ENCODE results near the gene POLD3.

The POLD3 gene

GRCh38 chr11:74676596-74676995, 84.2 kb downstream of the POLD3 start:
- DNase-seq: no peak

DNA sequence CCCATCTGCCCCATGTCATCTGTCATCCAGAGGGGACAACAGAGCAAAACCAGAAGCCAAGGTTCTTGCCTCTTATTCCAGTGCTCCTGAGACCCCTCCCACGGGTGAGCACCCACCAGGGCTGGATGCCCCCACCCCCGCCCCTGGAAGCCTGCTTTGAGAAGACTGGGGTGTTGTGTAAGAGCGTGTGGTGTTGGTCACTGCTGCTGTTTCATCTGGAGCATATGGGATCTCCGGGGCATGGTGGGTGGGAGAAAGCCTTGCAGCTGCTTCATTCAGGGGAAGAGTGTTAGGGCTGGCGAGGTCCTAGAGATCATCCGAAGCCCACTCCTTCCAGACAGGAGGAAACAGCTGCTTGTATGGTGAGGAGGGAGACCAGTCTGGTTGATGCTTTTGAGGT, 84.7 kb downstream of the POLD3 start:
- DNase-seq: no peak

- no peak for DNase-seq
Observed at GRCh38 chr11:74678041-74678440, 85.7 kb downstream of the POLD3 start.

DNA sequence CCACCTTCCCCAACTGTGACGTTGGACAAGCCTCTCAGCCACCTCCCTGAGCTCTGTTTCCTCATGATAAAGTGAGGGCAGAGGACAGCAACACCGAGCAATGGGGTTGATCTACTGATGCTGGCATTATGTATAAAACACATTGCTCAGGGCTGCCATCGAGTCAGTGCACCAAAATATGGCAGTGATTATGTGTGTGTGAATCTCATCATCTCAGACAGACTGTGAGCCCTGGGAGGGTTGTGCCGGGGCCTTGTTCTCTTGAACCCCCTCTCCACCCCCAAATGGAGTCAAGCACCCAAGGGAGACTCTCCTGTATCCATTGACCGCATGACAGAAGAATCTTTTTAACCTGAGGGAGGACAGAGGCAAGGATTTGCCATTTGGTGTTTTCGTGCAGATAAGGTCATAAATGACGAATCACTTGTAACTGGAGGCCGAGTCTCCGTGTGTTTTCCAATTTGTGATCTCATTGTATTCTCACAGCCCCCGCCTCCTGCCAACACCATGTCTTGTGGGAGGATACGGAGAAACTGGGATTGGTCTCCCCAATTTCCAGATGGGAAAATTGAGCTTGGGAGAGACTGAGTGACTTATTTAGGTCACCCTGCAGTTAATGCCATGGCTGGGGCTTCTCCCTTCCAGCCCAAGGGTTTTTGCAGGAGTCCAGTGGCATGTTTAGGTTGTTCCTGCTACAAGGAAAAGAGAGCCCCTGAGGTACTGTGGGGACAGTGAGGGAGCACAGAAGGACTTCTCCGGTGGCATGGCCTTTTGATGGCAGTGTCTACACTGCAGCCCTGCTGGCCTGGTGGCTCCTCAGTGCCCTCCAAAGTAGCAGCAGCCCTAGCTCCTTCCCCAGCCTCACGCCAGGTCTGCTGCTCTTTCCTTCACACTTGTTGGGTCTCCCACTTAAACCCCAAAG, 86.5 kb downstream of the POLD3 start:
- no peak for DNase-seq

DNA sequence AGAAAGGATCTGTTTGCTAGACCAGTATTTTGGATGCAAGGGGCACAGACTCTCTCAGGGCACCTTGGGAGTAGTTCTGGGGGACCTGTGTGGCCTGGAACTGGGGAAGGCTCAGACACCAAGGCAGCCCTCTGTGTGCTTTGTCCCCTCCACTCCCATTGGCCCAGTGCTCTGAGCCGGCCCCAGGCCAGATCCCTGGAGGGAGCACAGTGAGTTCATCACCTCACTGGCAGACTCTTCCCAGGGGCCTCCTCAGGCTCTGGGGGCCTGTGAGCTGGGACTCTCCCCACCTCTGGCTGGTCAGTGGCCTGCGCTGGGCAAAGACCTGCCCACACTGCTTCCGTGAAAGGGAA, 87.1 kb downstream of the POLD3 start:
- no peak for DNase-seq

DNA sequence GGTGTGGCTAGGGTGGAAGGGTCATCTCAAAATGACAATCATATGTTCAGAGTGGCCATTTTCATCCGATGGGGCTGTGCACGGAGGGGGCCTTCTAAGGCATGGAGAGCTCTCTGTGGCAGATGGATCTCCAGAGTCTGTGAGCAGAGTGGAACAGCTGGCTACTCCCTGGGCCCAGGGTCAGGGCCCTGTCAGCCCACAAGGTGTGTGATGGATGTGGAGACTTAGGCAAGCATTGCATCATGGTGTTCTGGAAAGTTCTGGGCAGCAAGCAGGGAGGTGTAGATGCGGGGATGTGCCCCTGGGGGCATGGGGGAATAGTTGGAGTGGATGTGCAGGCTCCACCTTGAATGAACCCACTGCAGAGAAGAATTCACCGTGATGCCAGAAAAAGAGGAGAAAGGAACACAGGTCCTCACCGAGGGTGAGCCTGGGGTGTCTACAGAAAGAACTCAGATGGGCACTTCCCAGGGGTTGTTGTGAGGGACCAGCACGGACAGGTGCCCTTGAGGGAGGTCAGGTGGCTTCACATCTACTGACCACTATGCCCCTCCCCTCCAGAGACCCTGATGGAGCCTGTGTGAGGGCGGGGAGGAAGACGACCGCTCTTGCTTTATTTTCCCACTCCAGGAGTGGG, 87.8 kb downstream of the POLD3 start:
- no peak for DNase-seq

- DNase-seq: no peak
Observed at GRCh38 chr11:74680703-74681531, 88.5 kb downstream of the POLD3 start.

GRCh38 chr11:74681686-74682651, 89.6 kb downstream of the POLD3 start:
- no peak for DNase-seq

GRCh38 chr11:74682731-74683278, 90.4 kb downstream of the POLD3 start:
- DNase-seq: no peak

DNA sequence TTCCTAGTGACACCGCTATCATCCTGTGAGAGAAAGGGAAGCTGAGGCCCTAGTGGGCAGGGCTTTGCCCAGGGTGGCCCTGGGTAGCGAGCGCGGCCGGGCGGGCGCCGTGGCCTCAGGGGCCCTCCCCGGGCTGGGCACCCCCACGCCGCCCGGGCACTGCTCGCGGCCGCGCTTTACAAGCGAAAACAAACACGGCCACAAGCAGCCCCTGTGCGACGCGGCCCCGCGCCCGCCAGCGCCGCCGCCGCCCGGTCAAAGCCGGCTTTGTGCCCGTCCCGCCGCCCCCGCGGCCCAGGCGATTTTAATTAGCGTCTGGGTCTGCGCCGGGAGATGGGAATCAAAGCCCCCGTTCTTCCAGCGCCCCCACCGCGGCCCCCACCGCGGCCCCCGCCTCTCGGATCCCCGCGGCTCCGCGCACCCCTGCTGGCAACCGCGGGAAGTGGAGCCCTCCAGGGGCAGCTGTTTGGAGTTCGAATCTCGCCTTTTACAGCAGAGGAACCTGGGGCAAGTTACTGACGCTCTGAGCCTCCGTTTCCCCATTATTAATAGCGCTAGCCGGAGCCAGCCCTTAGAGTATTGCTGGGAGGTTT, 91.0 kb downstream of the POLD3 start:
- DNase-seq: no peak

DNA sequence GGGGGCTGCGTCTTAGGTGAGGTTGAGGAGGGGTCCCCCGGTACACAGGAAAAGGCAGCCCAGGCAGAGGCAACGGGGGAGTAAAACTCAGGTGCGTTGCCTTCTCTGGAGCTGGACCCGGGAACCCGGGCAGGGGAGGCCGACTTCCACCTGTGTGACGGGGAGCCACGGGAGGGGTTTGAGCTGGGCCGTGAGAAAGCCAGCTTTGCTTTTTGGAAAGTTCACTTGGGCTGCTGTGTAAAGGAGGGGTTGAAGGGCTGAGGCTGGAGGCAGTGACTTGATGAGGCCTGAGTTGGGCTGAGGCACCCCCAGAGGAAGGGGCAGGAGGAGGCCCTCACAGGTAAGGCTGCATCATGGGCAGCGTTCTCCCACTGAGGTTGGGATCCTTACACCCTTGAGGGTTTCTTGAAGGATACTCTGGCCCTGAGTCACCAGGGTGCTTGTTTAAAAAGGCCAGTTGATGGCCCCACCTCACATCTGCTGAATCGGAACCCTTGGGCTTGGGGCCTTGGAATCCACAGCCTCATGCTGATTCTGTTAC, 91.6 kb downstream of the POLD3 start:
- no peak for DNase-seq

GRCh38 chr11:74684661-74685060, 92.3 kb downstream of the POLD3 start:
- no peak for DNase-seq

GRCh38 chr11:74685338-74685737, 93.0 kb downstream of the POLD3 start:
- no peak for DNase-seq

DNA sequence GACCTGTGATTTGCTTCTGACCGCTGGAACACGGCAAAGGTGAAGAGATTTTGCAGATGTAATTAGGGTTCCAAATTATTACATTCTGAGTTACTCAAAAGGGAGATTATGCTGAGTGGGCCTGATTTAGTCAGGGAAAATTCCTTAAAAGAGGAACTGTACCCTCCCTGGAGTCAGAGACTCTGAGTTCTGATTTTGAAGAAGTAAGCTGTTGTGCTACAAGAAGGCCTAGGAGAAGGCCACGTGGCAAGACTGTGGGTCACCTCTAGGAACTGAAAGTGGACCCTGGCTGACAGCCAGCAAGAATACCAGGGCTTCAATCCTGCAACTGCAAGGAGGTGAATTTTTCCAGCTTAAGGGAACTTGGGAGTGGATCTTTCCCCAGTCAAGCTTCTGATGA, 93.5 kb downstream of the POLD3 start:
- DNase-seq: peak; percentile 8

DNA sequence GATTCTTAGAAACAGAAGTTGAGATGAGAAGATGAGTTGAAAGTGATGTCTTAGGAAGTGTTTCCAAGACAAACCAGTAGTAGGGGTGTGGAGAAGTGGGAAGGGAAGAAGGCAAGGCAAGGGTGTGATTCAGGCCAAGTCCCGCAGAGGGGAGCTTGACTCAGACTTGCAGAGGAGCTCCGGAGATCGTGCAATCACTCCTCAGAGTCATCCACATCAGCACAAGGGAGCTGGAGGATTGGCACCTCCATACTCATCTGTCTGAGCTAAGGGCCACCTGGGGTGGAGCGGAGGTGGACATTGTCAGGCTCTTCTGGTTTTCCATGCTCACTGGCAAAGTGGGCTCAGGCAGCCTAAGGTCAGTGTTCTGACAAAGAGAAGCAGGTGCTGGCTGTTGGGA, 94.4 kb downstream of the POLD3 start:
- no peak for DNase-seq

DNA sequence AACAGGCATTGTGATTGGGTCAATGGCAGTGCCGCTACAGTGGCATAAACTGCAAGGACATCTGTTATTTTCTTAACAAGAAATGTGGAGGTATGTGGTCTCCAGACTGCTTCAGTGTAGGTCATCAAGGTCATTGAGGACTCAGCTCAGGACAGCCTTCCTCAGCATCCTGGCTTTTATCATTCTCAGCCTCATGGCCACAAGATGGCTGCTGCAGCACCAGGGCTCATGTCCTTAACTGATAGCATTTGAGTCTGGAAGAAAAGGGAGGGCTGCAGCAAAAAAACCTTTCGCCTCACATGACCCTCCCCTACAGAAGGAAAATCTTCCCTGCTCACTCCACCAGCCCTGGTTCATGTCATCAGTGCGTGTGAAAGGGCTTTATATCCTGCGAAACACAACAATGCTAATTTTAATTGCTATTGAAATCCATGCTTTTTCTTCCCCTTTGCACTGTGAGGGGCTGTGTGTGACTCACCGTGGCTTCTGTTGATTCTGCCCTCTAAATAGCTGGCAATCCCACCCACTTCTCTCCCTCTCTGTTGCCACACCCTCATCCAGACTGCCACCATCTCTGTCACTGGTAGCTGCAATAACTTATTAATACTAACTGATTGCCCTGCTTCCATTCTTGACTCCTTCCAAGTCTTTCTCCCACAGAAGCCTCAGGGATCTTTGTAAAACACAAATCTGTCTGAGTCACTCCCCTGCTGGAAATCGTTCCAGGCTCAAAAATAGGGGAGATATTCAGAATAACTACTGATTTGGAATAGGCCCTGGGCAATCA, 95.0 kb downstream of the POLD3 start:
- no peak for DNase-seq

GRCh38 chr11:74689666-74690065, 97.3 kb downstream of the POLD3 start:
- DNase-seq: no peak

DNA sequence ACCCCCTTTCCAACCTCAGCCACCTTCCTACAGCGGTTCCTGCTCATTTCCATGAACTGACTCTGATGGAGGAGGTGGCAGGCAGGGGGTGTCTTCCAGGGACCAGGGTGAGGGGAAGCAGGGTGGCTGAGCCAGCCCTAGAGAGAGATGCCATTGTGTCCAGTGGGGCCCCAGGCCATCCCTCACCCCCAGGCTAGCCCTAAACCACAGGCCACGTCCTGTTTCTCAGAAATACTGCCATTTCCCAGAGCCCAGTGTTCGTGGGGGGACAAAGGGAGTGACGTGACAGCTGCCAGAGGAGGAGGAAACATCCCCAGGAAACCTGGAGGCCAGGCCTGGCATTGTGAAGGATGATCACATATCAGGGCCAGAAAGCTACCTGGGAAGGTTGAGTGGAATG, 99.4 kb downstream of the POLD3 start:
- DNase-seq: no peak

Measured in CD4-positive, alpha-beta T cell treated with Interleukin-21 for 1 hour (primary cell).